GM18867 (cell line): ENCODE data around the gene CHST11.

Source experiments
- ATAC-seq: cut with Tn5 transposase; IDR thresholded peaks from one replicate; pipeline ENCODE4 v1.9.1; 2021; ENCODE audit warnings: mild to moderate bottlenecking, moderate library complexity; ENCODE audit not compliant: unreplicated experiment

Gene CHST11

GRCh38 chr12:104669089-104669721 lies 212.5 kb downstream of the CHST11 start:
- ATAC-seq, result no peak

DNA sequence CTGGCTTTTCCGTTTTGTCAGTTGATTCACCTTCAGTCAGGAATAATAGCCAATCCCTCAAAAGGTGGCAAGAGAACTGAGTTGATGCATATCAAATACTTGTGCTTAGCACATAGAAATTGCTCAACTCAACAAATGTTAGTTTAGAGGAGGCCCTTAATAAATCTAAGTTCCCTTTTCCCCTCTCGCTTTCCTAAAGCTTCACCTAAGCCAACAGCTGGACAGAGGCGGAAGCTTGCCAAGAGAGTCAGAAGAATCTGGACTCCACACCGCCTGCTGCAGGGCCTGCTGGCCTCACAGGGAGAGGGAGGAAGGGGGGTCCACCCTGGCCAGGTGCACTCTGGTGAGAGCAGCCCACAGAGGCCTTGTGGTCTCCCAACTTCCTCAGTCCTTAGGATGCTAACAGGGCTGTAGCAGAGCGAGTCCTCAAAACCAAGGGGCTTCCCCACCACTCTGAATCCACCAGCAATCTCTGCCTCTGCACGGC lies 213.1 kb downstream of the CHST11 start:
- no peak for ATAC-seq

GRCh38 chr12:104670439-104671408 lies 214.0 kb downstream of the CHST11 start:
- no peak for ATAC-seq

GRCh38 chr12:104671409-104672095 lies 214.8 kb downstream of the CHST11 start:
- peak; percentile 76 for ATAC-seq

- no peak for ATAC-seq
Observed at GRCh38 chr12:104672096-104672445, 215.3 kb downstream of the CHST11 start.

GRCh38 chr12:104672501-104673265 lies 215.9 kb downstream of the CHST11 start:
- ATAC-seq, result no peak

GRCh38 chr12:104673294-104673693 lies 216.5 kb downstream of the CHST11 start:
- no peak for ATAC-seq

DNA sequence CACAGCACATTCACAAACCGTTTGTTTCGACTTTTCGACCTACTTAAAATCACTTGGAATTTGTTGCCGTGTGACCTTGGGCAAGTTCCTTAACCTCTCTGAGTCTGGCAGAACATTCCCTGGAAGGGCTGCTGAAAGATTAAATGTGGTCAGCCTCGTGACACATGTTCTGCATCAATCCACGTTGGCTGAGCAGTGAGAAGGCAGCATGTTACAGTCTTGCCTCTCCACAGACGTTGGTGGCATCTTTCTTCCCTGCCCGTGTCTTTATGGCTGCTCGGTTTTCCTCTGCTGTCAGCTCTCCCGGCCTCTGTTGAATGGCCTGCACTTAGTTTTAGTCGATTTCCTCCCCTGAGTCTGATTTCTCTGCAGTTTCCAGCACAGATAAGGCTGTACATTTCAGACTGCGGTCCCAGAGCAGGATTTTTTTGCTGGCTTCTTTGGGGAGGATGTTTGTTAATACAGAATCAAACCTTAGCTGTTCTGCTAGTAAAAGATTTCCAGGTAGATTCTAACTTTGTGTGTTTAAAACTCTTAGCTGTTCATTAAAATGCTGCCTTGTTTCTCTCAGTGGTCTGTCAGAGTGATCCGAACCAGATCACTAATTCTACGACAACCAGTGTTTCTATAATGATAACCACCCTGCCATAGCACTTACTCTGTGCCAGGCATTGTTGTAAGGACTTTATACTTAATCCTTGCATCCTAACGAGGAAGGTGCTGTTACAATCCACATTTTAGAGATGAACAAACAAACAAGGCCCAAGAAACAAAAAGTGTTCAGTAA lies 217.1 kb downstream of the CHST11 start:
- no peak for ATAC-seq

DNA sequence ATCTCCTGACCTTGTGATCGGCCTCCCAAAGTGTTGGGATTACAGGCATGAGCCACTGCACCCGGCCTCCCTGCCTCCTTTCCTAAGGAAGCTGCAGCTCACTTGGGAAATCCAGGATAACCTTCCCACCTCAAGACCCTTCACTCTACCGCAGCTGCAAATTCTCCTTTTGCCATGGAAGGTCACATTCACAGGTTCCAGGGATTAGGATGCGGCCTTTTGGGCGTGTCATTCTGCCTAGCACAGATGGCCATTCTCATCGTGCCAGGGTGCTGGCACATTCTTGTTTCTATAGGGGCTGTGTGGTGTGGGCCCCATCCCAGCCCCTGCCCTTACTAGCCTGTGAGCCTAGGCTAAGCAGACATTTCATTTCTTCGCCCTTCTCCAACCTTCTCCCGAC lies 219.9 kb downstream of the CHST11 start:
- ATAC-seq, result no peak

- ATAC-seq, result no peak
Observed at GRCh38 chr12:104677441-104678089, 220.8 kb downstream of the CHST11 start.

DNA sequence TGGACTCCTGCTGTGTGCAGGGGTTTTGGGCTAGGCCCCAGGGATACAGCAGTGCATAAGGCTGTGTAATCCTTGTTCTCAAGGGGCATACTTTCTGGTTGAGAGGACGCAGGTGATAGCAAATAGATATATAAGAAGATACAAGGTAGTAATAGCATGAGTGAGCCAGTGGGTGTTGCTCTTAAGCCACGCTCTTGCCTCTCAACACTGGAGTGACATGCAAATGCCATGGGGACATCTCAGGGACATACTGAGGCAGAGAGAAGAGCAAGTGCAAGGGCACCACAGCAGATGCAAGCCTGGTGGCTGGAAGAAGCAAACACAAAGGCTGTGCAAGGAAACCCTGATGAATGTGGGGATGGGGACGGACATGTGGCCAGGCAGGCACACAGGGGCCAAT lies 223.3 kb downstream of the CHST11 start:
- ATAC-seq, result peak; percentile 48

DNA sequence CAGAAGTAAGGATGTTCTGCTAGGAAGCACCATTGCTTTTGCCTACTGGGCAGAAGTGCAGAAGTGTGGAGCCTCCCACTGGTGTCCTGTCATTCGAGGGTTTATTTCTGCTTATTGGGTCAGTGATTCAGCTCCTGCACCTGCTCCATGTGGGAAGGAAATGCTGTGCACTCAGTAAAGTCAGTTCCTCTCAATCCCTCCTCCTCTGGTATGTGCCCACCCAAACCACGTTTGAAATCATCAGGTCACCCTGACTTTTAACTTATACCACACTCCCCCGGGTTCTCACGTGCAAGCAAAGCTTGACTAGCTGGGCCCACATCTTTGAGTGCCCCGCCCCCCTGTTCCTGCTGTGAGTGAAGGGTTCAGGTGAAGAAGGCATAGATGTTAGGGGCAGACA lies 223.7 kb downstream of the CHST11 start:
- no peak for ATAC-seq

DNA sequence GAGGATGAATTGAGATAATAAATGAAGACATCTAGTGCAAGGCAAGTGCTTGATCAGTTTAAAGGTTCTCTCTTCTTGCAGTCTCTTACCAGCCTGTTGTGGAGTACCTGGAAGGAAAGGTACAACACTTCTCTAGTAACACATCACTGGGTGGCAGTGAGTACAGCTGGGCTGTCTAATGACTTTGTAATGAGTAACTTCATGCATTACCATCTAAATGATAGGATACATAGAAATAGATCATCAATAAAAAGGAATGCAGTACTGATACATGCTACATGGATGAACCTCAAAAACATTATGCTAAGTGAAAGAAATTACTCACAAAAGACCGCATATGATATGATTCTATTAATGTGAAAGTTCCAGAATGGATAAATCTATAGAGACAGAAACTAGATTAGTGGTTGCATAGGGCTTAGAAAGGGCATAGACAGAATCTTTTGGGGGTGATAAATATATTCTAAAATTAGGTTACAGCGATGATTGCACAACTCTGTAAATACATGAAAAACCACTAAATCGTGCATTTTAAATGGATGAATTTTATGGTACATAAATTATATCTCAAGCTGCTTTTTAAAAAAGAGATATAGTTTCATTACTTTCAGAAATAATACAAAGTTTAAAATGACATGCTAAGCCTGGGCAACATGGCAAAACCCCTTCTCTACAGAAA lies 224.4 kb downstream of the CHST11 start:
- no peak for ATAC-seq

- peak; percentile 66 for ATAC-seq
Observed at GRCh38 chr12:104682790-104683279, 226.1 kb downstream of the CHST11 start.

DNA sequence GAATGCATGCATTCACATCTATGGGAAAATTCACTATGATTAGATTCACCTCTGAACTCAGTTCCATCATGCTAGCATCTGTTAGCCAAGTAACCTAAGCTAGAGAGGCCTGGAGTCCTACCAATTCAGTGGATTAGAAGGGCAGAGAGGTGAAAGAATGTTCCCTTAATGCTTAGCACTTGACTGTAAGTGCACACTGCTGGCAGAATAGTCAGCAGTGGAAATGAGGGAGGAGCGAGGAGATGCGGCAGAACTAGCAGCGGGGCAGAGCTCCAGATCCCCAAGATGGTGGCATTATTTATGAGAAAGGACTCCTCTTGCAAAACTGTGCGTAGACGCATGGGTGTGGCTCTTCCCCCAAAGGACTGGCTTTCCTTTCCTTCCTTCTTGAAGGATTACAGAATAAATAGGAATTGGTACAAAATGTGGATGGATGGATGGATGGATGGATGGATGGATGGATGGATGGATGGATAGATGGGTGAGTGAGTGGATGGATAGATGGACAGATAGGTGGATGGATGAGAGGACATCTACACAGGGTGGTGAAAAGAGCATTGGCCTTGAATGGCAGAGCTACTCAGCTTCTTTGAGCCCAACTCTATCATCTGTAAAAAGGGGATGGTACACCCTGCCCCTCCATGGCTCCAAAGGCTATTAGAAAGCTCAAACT lies 227.2 kb downstream of the CHST11 start:
- ATAC-seq, result no peak

GRCh38 chr12:104684884-104685283 lies 228.1 kb downstream of the CHST11 start:
- ATAC-seq, result no peak

DNA sequence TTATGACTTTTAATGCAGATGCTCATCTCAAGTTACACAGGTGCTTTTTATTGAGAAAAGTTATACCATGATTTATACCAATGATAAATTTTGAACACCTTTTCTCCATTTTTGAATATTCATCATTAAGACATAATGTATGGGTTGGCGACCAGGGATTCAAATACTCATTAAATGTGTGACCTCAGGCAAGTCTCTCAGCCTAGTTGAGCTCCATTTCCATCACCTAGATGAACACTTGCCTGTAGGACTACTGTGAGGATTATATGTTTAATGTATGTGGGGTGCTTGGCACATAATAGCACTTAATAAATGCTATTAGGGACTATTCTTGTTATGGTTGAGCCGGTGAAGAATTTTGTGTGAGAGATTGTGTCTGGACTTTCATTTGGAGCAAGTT lies 228.6 kb downstream of the CHST11 start:
- ATAC-seq, result no peak

- ATAC-seq, result no peak
Observed at GRCh38 chr12:104686196-104686595, 229.4 kb downstream of the CHST11 start.
